Stimulated activated naive CD4-positive, alpha-beta T cell treated with Interleukin-2 at 50 U/mL for 16 hours (primary cell): ENCODE measurements around the gene GABPB1.
A peak's percentile ranks its signal among the peaks of the same experiment; 100 is the strongest.

Experiments
- DNase-seq: peaks from one replicate; lab custom pipeline; 2025; lab: John Stamatoyannopoulos, UW

GABPB1 gene

DNA sequence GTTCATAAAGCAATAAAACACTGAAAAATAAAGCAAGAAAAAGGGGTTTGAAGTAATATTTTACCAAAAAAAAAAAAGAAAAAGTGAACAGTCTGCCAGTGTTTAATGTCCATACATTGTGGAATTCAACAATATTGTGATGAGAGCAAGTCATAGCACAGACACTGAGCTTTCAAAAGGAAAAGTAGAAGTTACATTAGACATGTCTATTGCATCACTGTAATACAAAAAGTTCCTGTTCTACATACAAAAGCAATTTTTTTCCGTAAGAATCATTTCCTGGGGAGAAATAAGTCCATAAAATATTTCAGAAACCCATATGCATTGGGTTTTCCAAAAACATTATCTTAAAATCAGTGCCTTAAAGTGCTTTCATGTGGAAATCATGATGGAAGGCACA, 77.6 kb downstream of the GABPB1 start:
- DNase-seq: no peak

DNA sequence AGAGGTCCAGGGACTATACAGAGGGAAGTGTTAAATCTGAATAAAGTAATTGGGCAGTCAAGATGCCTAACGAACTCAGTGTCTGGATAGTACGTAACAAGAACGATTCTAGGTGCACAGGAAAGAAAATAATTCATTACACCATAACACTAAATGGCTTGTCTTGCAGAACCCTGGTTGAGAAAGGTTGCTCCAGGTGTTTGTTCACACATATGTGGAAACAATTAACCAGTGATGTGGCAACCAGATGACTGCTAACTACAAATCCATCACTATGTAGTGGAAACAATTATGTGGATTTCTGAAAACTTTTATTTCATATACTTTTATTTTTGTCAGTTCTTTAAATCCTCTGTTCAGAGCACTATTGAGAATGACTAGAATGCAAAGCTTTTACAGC, 79.1 kb downstream of the GABPB1 start:
- no peak for DNase-seq

DNA sequence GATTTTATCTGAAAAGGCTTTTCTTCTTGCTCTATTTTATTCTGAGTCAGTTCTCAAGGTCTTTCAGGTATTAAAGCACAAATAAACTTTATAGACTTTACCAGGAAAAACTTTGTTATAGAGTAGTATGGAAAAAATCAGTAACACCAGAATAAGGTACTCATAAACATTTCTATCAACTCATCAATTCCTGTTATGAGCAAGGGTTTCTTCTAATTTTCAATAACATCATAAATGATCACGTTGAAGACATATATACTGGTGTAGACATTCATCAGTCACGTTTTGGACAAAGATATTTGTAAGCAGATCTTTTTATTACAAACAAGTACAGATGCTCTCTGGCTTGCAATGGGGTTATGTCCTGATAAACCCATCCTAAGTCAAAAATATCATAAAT, 79.9 kb downstream of the GABPB1 start:
- no peak for DNase-seq

DNA sequence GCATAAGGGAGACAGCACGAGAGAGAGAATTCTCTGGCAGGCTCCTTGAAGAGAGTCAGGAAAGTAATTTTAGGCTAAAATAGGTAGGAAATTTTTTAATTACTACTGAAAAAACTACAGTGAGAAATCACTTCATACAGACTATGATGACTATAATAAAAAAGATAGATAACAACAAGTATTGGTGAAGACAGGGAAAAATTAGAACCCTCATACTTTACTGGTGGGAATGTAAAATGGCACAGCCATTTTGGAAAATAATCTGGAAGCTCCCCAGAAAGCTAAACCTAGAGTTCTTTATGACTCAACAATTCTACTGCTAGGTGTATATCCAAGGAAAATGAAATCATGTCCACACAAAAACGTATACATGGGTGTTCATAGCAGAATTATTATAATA, 87.4 kb downstream of the GABPB1 start:
- DNase-seq: no peak

DNA sequence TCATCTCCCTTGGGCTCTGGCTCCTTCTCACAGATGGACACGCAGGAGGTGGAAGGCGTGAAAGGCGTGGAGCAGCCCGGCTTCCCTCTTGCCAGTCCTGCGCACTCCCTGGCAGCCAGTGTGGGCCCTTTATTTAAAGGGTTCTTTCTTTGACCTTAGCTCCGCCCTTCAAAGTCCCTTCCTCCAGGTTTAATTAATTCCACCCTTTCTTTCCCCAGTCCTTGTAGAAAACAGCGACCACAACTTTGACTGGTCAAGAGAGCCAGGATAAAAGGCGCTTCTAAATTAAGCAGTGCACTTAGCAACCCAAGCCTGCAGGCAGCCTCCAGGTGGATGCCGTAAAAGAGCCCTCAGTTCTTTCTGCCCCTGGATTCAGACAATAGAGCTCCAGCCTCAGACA, 89.4 kb downstream of the GABPB1 start, which contains the start of gene HDC:
Gene HDC, minus strand, starts transcription at position 107 of the 400 bp plus-strand sequence. Its CDS starts 103 bp downstream, at position 4.
- no peak for DNase-seq

DNA sequence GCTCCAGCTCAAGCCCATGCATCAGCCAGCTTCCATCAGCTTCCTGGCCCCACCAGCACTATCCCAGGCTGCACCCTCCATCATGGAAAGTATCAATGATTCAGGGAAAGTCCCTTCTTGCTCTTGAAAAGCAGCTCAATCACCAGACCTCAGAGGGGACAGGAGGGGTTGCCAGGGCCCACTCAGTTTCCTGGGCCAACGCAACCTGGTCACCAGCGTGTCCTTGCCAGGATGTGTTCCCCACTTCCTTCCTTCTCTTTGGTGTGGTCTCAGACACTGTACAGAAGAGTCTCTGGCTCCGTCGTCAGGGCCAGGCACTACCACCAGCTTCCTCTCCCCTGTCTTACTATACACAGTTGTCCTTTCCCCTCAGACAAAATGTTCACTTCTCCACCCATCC, 92.5 kb downstream of the GABPB1 start:
- DNase-seq: peak; percentile 52

DNA sequence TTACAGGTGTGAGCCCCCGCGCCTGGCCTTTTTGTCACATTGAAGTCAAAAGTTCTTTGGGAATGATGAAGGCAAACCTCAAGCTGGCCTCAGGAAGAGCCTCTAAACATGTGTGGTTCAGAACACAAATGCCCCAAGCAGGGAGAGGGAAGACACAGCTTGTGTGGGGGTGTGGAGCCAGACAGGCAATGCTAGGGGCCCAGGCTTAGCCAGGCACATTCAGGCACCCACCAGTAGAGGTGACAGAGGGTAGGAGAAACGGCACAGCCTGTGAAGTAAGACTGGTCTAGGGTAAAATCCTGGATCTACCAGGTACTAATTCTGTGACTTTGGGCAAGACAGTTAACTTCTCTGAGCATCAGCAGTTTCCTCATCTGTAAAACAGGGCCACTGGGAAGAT, 93.0 kb downstream of the GABPB1 start:
- no peak for DNase-seq

DNA sequence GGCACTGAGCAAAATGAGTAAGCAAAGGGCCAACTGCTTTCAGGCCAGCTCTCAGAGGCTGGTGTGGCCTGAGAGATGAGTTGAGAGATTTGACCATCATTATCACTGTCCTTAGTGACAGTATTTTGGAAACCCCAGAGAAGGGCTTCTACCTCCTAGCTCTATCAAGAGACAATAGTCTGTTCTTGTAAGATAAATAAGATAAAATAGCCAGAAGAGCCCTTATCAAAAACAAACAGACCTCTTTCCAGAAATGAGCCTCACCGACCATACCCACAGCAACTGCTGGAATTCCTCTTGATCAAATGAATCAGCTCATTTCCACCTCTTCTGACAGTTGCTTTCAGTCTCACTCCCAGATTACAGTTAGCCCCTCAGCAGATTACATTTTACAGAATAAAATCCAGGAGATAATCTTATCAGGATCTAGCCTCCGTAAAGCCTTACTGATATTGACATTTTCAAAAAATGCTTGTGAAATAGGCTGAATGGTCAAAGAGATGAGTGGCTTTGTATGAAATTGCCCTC, 94.0 kb downstream of the GABPB1 start:
- no peak for DNase-seq

DNA sequence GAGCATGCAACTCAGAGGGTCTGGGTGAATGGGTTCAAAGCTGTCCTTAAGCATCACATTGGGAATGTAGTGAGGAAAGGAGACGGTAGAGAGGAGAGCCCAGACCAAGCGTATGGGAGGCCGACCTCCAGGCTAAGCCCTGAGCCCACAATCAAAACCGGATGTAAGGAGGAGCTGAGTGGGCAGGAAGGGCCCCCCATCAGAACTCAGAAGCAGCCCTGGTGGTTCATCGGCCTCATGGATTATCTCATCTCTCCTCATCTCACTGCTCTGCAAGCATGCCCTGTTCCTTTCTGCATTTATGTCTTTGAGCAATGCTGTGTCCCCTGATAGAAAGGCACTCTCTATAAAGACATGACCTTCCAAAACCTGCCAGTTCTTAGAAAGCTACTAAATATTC, 95.7 kb downstream of the GABPB1 start:
- no peak for DNase-seq

DNA sequence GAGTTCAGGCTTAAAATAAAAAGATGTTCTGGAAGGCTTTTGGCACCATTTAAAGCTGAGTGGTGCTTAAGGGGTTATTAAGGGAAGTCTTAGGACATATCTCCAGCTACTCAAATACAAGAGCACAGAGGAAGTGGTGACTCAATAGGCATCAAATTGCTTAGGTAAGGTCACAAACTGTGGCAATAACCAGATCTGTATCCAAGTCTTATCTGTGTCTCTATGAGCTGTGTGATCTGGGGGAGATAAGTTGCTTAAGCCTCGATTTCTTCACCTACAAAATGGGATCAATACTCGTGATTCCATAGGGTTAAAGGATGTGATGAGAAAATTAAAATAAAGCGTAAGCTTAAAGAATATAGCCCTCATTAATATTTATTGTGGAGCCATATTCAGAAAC, 97.1 kb downstream of the GABPB1 start:
- no peak for DNase-seq

DNA sequence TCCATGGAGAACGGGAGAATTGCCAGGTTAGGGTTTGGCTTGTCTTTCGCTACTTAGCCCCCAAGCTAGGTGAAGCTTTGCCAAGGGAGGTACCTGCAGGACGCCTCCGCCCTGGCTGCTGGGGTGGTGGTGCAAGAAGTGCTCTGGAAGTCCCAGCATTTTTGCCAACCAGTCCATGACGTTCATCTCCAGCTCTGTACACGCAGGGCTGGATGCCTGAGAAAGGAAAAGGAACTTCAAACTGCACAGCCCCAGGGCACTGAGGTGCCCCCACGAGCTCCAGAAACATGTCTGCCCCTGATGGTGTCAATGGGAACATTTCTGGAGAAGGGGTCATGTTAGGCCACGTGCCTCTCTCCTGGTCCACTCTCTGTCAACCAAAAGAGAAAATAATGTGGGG, 97.7 kb downstream of the GABPB1 start:
- no peak for DNase-seq

DNA sequence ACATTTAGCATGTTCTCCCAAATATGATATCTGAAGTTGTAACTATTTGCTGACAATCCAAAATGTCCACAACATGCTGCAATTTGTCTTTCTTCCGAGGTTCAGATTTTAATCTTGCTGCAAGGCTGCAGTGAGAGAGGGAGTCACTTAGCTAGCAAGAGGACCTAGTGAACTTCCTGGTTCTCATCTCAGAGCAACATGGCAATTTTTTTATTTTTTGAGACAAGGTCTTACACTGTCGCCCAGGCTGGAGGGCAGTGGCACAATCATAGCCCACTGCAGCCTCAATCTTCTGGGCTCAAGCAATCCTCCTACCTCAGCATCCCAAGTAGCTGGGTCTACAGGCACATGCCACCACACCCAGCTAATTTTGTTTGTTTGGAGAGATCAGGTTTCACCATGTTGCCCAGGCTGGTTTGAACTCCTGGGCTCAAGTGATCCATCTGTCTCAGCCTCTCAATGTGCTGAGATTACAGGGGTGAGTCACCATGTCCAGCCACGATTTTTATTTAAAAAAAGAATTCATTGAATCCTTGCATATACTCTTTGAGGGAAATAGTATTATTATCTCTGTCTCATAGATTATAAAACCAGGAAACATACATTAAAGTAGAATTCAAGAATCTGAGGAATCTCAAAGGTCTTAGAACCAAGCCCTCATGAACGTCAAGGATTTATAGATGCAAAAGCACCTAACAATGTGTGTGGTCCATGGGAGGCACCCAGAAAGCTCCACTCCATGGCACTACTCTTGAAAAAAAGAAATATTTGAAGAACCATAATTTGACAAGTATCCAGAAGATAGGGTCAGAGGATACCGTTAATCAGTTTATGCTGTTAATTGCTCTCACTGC, 98.6 kb downstream of the GABPB1 start:
- DNase-seq: no peak

DNA sequence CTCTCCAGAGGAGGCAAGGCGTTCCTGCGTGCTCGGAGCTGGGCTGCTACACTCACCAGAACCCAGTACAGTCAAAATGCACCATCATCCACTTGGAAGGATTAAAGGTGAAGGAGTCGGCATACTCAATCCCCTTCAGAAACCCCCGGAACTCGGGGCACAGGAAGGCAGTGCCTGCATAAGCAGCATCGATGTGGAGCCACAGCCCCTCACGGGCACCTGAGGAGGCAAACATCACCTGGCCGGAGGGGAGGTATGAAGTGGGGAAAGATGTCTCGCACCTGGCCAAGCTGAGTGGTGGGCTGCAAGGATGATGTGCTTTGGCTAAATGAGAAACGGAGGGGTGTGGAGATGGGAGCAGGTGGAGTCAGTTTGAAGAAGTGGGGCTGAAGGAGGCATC, 102.4 kb downstream of the GABPB1 start:
- no peak for DNase-seq

DNA sequence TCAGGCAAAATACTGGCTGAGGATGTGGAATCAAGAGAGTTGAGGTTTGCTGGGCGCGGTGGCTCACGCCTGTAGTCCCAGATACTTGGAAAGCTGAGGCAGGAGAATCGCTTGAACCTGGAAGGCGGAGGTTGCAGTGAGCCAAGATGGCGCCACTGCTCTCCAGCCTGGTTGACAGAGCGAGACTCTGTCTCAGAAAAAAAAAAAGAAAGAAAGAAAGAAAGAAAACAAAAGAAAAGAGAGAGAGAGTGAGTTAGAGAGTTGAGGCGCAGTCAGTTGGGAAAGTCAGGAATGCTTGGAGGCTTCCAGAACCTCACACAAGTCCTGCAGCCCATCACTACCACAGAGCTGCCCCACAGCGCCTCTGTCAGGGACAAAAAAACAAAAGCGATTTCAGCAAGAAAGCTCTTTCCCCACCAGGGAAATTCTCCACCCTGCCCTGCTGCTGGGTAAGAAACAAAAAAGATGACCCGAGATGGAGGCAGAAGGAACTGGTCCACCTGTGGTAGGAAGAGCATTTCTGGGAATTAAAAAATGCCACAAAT, 103.3 kb downstream of the GABPB1 start:
- DNase-seq: no peak

DNA sequence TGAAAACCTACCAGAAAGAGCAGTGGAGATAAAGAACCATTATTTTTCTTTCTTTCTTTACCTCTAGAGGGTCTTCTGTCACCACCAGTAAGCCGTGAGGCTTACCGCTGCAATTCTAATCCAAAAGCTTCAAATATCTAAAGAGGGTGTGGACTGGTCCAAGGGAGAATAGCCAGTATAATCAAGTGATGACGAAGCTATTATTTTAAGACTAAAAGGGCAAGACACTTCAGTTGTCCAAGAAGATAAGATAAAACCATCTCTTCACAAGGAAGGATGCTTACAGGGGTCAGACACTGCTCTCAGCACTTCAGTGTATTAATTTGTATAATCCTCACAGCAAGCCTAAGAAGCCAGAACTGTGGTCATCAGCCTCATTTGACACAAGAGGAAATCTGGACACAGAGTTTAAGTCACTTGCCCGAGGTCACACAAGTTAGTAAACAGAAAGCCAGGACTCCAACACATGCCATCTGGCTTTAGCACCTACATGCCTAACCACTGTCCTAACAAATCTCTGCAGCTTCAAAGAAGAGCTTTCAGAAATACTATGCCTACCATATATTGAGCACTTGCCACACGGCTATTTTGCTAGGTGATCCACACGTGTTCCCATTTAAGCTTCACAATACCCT, 104.1 kb downstream of the GABPB1 start:
- DNase-seq: no peak

DNA sequence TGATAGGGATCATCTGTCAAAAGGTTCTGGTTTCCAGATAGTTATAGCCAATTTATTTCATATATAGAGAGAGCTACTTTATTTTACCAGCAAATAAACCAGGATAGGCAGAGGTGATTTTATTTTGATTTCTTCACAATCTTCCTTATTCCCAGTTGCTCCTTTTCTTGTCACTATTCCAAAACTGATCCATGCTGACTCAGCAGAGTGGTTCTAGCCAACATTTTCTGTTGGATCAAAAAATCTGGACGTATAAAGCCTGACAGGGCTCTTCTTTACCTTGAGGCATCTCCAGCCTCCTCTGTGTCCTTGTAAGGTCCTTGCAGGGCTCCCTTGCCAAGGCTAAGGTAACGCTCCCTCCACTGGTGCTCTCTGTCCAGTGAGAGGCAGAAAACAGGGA, 105.3 kb downstream of the GABPB1 start:
- no peak for DNase-seq

DNA sequence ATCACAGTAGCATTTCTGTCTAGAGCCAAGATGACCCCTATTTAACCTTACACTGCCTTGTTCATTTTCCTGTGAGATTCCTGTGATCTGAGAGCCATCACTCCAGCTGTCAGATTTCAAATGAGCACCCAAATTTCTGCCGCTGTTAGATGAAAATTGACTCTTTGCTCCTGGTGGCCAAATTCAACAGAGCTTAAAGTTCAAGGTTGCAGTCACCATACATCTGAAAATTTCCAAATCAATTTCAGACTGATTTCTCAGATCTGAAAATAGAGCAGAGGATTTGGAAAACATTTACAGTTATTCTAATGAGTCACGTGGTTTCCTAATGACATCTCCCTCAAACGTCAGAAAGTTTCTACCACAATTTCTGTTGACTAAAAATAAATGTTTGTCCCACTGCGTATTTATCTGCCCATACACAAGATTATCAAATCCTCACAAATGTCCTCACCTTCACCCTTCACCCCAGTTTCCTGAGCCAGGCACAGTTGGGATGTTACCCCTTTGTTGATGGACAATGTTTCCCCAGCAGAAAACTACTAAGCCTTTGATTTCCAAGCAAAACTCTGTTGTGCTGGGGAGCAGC, 105.9 kb downstream of the GABPB1 start:
- DNase-seq: no peak

DNA sequence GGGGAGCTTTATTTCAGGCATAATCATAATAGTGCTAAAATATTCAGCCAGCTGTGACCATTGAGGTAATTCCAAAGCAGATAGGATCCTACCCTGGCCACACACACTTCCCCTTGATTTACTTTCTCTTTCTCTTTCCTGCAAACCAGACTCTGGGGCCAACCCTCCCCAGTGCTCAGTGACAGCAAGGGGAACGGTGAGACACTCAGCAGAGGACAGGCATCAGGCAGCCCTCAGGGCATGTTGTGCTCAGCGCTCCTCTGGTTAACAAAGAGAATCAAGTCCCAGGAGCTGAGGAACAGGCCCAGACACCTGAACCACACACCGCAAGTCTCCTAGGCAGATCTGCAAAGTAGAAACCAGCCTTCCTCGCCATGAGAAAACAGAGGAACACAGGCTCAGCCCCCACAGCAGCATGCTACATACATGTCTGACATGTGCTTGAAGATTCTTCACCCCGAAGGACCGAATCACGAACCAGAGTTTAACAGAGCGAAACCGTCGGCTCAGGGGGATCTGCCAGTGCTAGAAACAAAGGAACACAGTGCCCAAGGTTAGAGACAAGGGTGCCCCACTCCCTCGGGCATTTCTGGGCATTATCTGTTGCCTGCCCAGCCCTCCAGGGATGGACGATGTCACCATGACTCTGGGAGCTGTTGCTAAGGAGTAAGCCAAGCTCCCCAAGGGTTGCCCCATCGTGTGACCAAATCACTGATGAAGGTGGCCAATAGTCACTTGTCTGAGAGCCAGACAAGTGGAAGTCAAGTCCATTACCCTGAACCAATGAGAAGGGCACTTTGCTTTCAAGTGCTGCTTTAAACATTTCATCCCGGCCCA, 107.0 kb downstream of the GABPB1 start:
- peak; percentile 41 for DNase-seq

DNA sequence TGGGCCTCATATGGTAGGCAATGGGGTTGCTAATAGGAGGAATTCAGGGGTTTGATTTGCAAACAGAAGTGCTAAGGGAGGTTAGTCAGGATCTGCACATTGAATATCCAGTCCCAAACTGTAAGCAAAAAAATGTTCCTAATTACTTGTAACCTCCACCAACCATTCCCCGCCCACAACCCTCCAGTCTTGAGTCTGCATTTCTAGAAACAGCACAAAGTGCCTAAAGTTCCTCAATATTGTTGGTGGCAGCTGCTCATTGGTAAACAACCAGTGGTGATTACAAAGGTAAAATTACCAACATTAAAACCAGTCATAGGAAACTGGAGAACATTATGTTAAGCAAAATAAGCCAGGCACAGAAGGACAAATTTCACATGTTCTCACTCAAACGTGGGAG, 108.4 kb downstream of the GABPB1 start:
- no peak for DNase-seq

DNA sequence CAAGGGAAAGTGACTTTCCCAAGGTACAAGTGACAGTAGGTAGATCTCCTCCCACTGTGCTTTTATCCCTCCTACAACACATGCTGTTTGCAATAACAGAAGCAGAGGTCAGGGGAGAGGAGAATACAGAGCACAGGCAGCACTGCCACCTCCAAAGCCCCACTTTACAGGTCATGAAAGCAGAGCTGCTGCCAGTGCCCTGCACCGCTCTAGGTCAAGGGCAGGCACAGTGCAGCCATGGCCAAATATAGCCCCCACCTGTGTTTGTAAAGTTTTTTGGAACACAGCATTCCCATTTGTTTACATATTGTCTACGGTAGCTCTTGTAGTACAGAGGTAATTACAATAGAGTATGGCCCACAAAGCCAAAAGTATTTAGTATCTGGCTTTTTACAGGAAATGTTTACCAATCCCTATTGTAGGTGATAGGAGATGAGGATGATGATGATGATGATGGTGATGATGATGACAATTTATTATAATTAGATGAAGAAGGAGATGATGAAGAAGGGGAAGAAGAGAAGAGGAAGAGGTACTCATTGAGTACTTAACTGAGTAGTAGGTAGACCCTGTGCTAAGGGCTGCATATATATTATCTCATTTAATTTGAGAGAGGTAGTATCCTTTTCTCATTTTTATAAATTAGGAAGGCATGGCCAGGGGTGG, 109.9 kb downstream of the GABPB1 start:
- no peak for DNase-seq

DNA sequence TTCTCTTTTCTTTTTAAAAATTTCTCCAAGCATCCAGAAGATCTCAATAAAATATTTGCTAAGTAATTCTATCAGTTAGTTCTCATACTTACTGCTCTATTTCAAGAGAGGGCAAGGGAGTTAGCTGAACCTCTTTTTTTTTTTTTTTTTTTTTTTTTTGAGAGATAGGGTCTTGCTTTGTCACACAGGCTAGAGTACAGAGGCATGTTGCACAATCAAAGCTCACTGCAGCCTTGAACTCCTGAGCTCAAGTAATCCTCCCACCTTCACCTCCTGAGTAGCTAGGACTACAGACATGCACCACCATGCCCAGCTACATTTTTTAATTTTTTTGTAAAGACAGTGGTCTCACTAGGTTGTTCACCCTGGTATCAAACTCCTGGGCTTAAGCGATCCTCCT, 110.8 kb downstream of the GABPB1 start:
- DNase-seq: no peak
